H1 (cell line): ENCODE results near the gene PIK3R4. TPM values are rescaled to one million over a fixed set of nuclear protein-coding genes. Genes with fewer than 3 reads are reported as not detected.

Source experiments
- CTCF ChIA-PET: fragments of 300-600 bp; sonication (Branson Sonifier 250); formaldehyde crosslinking; loops from one replicate; lab custom pipeline; 2021; ENCODE audit not compliant: partially characterized antibody; lab: Charles Lee
- POLR2A ChIA-PET: fragments of 300-600 bp; sonication (Branson Sonifier 250); formaldehyde crosslinking; loops from one replicate; lab custom pipeline; 2021; ENCODE audit warnings: inconsistent platforms; ENCODE audit not compliant: partially characterized antibody; lab: Charles Lee
- DNase-seq, 2 experiments: peaks; one replicate each; pipeline versions ENCODE4 v3.0.0 to v3.0.0-alpha.2; 2010 to 2022; ENCODE audit warnings: low spot score in 2 of 2, low read depth in 1 of 2, mixed read lengths in 1 of 2
- FAIRE-seq: peaks from 2 replicates; lab custom pipeline; 2011; peaks lifted over from hg19 to GRCh38; lab: Jason Lieb, UNC
- H2AFZ ChIP-seq: 2 replicates; pipeline ENCODE4 v1.8.1; 2012; ENCODE audit warnings: low read length, inconsistent platforms
- H2AK5ac ChIP-seq: 2 replicates; pipeline ENCODE4 v1.6.1; 2013; ENCODE audit warnings: low read depth, low read length
- H2BK120ac ChIP-seq: replicated peaks from 2 replicates; pipeline ENCODE3; 2013; ENCODE audit warnings: low read depth, low read length, inconsistent platforms
- H2BK12ac ChIP-seq: 2 replicates; pipeline ENCODE4 v1.6.1; 2013; ENCODE audit warnings: low read depth, low read length
- H2BK15ac ChIP-seq: 2 replicates; pipeline ENCODE4 v1.6.1; 2013; ENCODE audit warnings: low read length
- H2BK20ac ChIP-seq: 2 replicates; pipeline ENCODE4 v1.6.1; 2013; ENCODE audit warnings: low read length
- H2BK5ac ChIP-seq: 2 replicates; pipeline ENCODE4 v1.6.1; 2013; ENCODE audit warnings: low read depth, low read length
- H3K14ac ChIP-seq: 2 replicates; pipeline ENCODE4 v1.6.1; 2013; ENCODE audit warnings: inconsistent platforms; ENCODE audit not compliant: insufficient read length
- H3K18ac ChIP-seq: 2 replicates; pipeline ENCODE4 v1.6.1; 2013; ENCODE audit warnings: low read length; ENCODE audit errors: extremely low read depth
- H3K23ac ChIP-seq: 2 replicates; pipeline ENCODE4 v1.6.1; 2013; ENCODE audit warnings: inconsistent platforms; ENCODE audit not compliant: insufficient read length
- H3K23me2 ChIP-seq: 2 replicates; pipeline ENCODE4 v1.6.1; 2013; ENCODE audit warnings: low read depth, low read length
- H3K27ac ChIP-seq: 2 replicates; pipeline ENCODE4 v1.6.1; 2011; ENCODE audit warnings: low read depth, low read length, inconsistent platforms
- H3K27me3 ChIP-seq, 4 experiments: replicated peaks in 1 of 4; 1 replicate in 1 of 4; 2 replicates in 3 of 4; pipeline versions ENCODE4 v1.6.1 to v1.8.1; 2011 to 2013; ENCODE audit warnings: low read length in 3 of 4, mild to moderate bottlenecking in 3 of 4, inconsistent platforms in 2 of 4, mixed read lengths in 2 of 4, moderate library complexity in 1 of 4; ENCODE audit not compliant: control insufficient read depth in 3 of 4, insufficient read depth in 3 of 4; ENCODE audit errors: extremely low read depth in 1 of 4
- H3K36me3 ChIP-seq, 4 experiments: 2 replicates each; pipeline versions ENCODE4 v1.6.1 to v1.8.1; 2011 to 2013; ENCODE audit warnings: mild to moderate bottlenecking in 4 of 4, low read length in 3 of 4, moderate library complexity in 2 of 4, control low read depth in 1 of 4, inconsistent platforms in 1 of 4; ENCODE audit not compliant: insufficient read depth in 4 of 4, control insufficient read depth in 2 of 4
- H3K4ac ChIP-seq: replicated peaks from 2 replicates; pipeline ENCODE3; 2013; ENCODE audit warnings: low read length, low read depth, mixed read lengths, inconsistent platforms; ENCODE audit not compliant: insufficient read length
- H3K4me1 ChIP-seq, 4 experiments: replicated peaks in 1 of 4; 1 replicate in 1 of 4; 2 replicates in 3 of 4; pipeline versions ENCODE4 v1.6.1 to v1.8.1; 2011 to 2013; ENCODE audit warnings: low read length in 3 of 4, inconsistent platforms in 2 of 4, mixed read lengths in 1 of 4; ENCODE audit not compliant: insufficient read depth in 4 of 4, control insufficient read depth in 3 of 4
- H3K4me2 ChIP-seq, 2 experiments: 2 replicates each; pipeline versions ENCODE4 v1.6.1 to v1.8.1; 2011 to 2013; ENCODE audit warnings: low read depth in 2 of 2, low read length in 2 of 2, control low read depth in 1 of 2, inconsistent platforms in 1 of 2, mild to moderate bottlenecking in 1 of 2; ENCODE audit not compliant: insufficient read depth in 1 of 2
- H3K4me3 ChIP-seq, 4 experiments: fragments of 200-600, 300-600 bp in 1 of 4; sonication (generic), shearing (Covaris generic), sonication (Bioruptor Twin) in 1 of 4; 2 replicates each; pipeline versions ENCODE4 v1.5.1 to v1.8.1; 2011 to 2016; ENCODE audit warnings: low read length in 4 of 4, low read depth in 3 of 4, control low read depth in 2 of 4, inconsistent platforms in 2 of 4, mild to moderate bottlenecking in 2 of 4, mixed read lengths in 1 of 4, moderate library complexity in 1 of 4; ENCODE audit not compliant: insufficient read depth in 2 of 4; ENCODE audit errors: extremely low read depth in 1 of 4
- H3K56ac ChIP-seq: replicated peaks from 2 replicates; pipeline ENCODE3; 2013; ENCODE audit warnings: low read depth, mild to moderate bottlenecking, mixed read lengths, low read length, inconsistent platforms; ENCODE audit not compliant: insufficient read length
- H3K79me1 ChIP-seq: 2 replicates; pipeline ENCODE4 v1.6.1; 2013; ENCODE audit warnings: low read depth, low read length, control low read depth
- H3K79me2 ChIP-seq, 2 experiments: 2 replicates each; pipeline versions ENCODE4 v1.6.1 to v1.8.1; 2012 to 2013; ENCODE audit warnings: low read length in 2 of 2, mild to moderate bottlenecking in 2 of 2, inconsistent platforms in 1 of 2; ENCODE audit not compliant: insufficient read depth in 2 of 2, control insufficient read depth in 1 of 2
- H3K9ac ChIP-seq, 4 experiments: replicated peaks in 1 of 4; 1 replicate in 1 of 4; 2 replicates in 3 of 4; pipeline versions ENCODE4 v1.6.1 to v1.8.1; 2011 to 2013; ENCODE audit warnings: low read depth in 3 of 4, low read length in 3 of 4, control low read depth in 2 of 4, mild to moderate bottlenecking in 2 of 4, moderate library complexity in 2 of 4, inconsistent platforms in 1 of 4; ENCODE audit errors: extremely low read depth in 1 of 4
- H3K9me3 ChIP-seq, 2 experiments: 2 replicates each; pipeline versions ENCODE4 v1.6.1 to v1.8.1; 2012 to 2013; ENCODE audit warnings: mild to moderate bottlenecking in 2 of 2, moderate library complexity in 2 of 2, control low read depth in 1 of 2, inconsistent platforms in 1 of 2, low read depth in 1 of 2, low read length in 1 of 2, mixed read lengths in 1 of 2; ENCODE audit not compliant: insufficient read depth in 2 of 2
- H4K20me1 ChIP-seq, 2 experiments: replicated peaks in 1 of 2; 2 replicates each; pipeline versions ENCODE3 to v1.8.1; 2011 to 2013; ENCODE audit warnings: inconsistent platforms in 2 of 2, low read length in 2 of 2, mild to moderate bottlenecking in 1 of 2; ENCODE audit not compliant: insufficient read depth in 2 of 2, control insufficient read depth in 1 of 2
- H4K5ac ChIP-seq: 2 replicates; pipeline ENCODE4 v1.6.1; 2013; ENCODE audit warnings: low read length, low read depth, mixed read lengths, inconsistent platforms; ENCODE audit not compliant: insufficient read length
- H4K8ac ChIP-seq: 2 replicates; pipeline ENCODE4 v1.8.0; 2013; ENCODE audit warnings: mild to moderate bottlenecking, moderate library complexity, low read length, inconsistent platforms; ENCODE audit not compliant: insufficient read depth; ENCODE audit errors: extremely low read depth
- H4K91ac ChIP-seq: replicated peaks from 2 replicates; pipeline ENCODE3; 2013; ENCODE audit warnings: low read length, mixed read lengths, inconsistent platforms; ENCODE audit not compliant: insufficient read length
- CTBP2 ChIP-seq: IDR thresholded peaks from 2 replicates; pipeline ENCODE4 v1.7.0; 2011; ENCODE audit warnings: borderline replicate concordance, mild to moderate bottlenecking, moderate library complexity, mixed read lengths, low read length; ENCODE audit not compliant: insufficient read depth, insufficient read length
- CTCF ChIP-seq, 3 experiments: IDR thresholded peaks; 1 replicate in 2 of 3; 2 replicates in 1 of 3; pipeline versions ENCODE4 v1.5.1 to v1.6.1; 2011; ENCODE audit warnings: low read length in 3 of 3, mild to moderate bottlenecking in 3 of 3, inconsistent platforms in 2 of 3, low read depth in 1 of 3, moderate library complexity in 1 of 3; ENCODE audit not compliant: insufficient read depth in 1 of 3; ENCODE audit errors: control extremely low read depth in 1 of 3
- MAFK ChIP-seq: IDR thresholded peaks from 2 replicates; pipeline ENCODE4 v1.6.1; 2012; ENCODE audit warnings: low read depth, mild to moderate bottlenecking, improper control_type of control experiment, low read length
- NANOG ChIP-seq: IDR thresholded peaks from 2 replicates; pipeline ENCODE4 v1.6.1; 2011; ENCODE audit warnings: low read length, low read depth, mild to moderate bottlenecking, inconsistent platforms; ENCODE audit not compliant: insufficient read depth, poor library complexity, severe bottlenecking
- RAD21 ChIP-seq, 2 experiments: IDR thresholded peaks in 1 of 2; conservative IDR thresholded peaks in 1 of 2; 2 replicates each; pipeline ENCODE4 v1.6.1; 2011; ENCODE audit warnings: low read depth in 2 of 2, low read length in 2 of 2, improper control_type of control experiment in 1 of 2, inconsistent platforms in 1 of 2, mild to moderate bottlenecking in 1 of 2, moderate library complexity in 1 of 2
- RFX5 ChIP-seq: IDR thresholded peaks from 2 replicates; pipeline ENCODE4 v1.6.1; 2011; ENCODE audit warnings: low read depth, low read length, improper control_type of control experiment, borderline replicate concordance
- RXRA ChIP-seq: IDR thresholded peaks from 2 replicates; pipeline ENCODE4 v1.6.1; 2011; ENCODE audit warnings: low read depth, mild to moderate bottlenecking, low read length, moderate library complexity; ENCODE audit not compliant: insufficient read depth
- SIN3A ChIP-seq, 2 experiments: IDR thresholded peaks in 1 of 2; conservative IDR thresholded peaks in 1 of 2; 2 replicates each; pipeline ENCODE4 v1.6.1; 2011 to 2012; ENCODE audit warnings: low read length in 2 of 2, improper control_type of control experiment in 1 of 2, low read depth in 1 of 2, mild to moderate bottlenecking in 1 of 2
- SIRT6 ChIP-seq: IDR thresholded peaks from one replicate; pipeline ENCODE4 v1.7.1; 2012; ENCODE audit warnings: low read length, inconsistent platforms
- TCF12 ChIP-seq: IDR thresholded peaks from 2 replicates; pipeline ENCODE4 v1.6.1; 2011; ENCODE audit warnings: low read depth, mild to moderate bottlenecking, low read length
- polyA plus RNA-seq, 7 experiments: library from polyadenylated mRNA; depleted of rRNA in 3 of 7; stranded (reverse) in 5 of 7; unstranded in 2 of 7; fragments of >200 nt in 5 of 7; fragments of 200-250 nt in 2 of 7; gene quantifications; 1 replicate in 5 of 7; 2 replicates in 1 of 7; 4 replicates in 1 of 7; pipeline versions ENCODE4 v1.2.1 to v1.2.3, GENCODE V29; 2011 to 2013; ENCODE audit warnings: missing spikeins in 2 of 7, mixed read lengths in 2 of 7
- total RNA-seq: library from RNA; stranded (reverse); fragmentation: NEBNext Ultra II Directional; extraction: Animal tissue kit (Norgen Biotek cat#: 25700); gene quantifications from 2 replicates; pipeline ENCODE4 v1.2.1, GENCODE V29; 2021

PIK3R4 gene
- total and polyA plus RNA-seq, 2 of the 8 experiments (the other 6 are each of a cell fraction or from before 2014, with no cell fraction given): 43.8 to 87.4 TPM

DNA sequence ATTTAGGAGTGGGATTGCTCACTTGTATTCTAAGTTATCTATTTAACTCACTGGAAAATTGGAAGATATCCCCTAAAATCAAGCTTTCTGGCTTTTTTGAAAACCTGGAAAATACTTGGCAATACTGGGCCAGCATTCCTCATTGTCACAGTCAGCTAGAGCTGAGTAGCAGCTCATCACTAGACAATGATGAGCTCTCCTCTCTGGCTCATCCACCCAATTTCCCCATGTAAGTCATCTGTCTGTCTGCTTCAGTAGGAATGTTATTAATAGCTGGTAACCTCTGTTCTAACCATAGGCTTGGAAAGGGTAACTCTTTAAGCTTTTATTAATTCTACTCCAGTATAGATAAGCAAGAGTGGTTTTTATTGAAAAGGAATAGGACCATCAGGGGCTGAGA lies 39.7 kb upstream of the PIK3R4 start:
- Histone ChIP-seq H3K27ac (no peak overlapping the region), H3K4me3 (no peak overlapping the region), H2BK15ac (no peak overlapping the region), H4K91ac (no peak overlapping the region), H4K5ac (no peak overlapping the region), H4K8ac (no peak overlapping the region), H3K79me2 (no peaks in the 10 kb centered on the region), H2BK120ac (no peak overlapping the region), H3K18ac (no peak overlapping the region), H2BK12ac (no peak overlapping the region), H3K9me3 (no peaks in the 10 kb centered on the region), H3K23ac (no peak overlapping the region), H3K4me1 (0 out of 7 replicates have a peak, but pooled peaks cover 0 to 2% (median 0%) of the 10 kb centered on the region in 4 experiments), H3K27me3 (peaks cover 0 to 1% (median 0%) of the 10 kb centered on the region in 4 experiments; a peak in 1 of 7 replicates), H3K56ac (no peak overlapping the region), H3K14ac (no peak overlapping the region), H3K79me1 (no peaks in the 10 kb centered on the region), H2AK5ac (no peak overlapping the region), H3K36me3 (no peaks in the 10 kb centered on the region), H3K4me2 (no peak overlapping the region), H2AFZ (no peak overlapping the region), H4K20me1 (no peaks in the 10 kb centered on the region), H3K23me2 (no peaks in the 10 kb centered on the region), H2BK20ac (no peak overlapping the region), H3K9ac (no peak overlapping the region), H3K4ac (no peak overlapping the region), H2BK5ac (no peak overlapping the region)
- POLR2A ChIA-PET: no interaction called here
- DNase-seq (no peak), FAIRE-seq (no peak)
- TF ChIP-seq RAD21 (IDR thresholded peaks at IDR 0.05 in 1 of 2, conservative IDR thresholded peaks at IDR 0.05 in 1 of 2; ENCODE audit: low read depth in 2 of 2, low read length in 2 of 2) (no peak), RFX5 (no peak), RXRA (no peak), TCF12 (no peak), SIRT6 (no peak), NANOG (no peak), CTBP2 (no peak), CTCF (IDR thresholded peaks at IDR 0.05; ENCODE audit: control extremely low read depth in 1 of 3, insufficient read depth in 1 of 3, low read depth in 1 of 3, low read length in 3 of 3) (no peak), MAFK (no peak), SIN3A (conservative IDR thresholded peaks at IDR 0.05 in 1 of 2, IDR thresholded peaks at IDR 0.05 in 1 of 2; ENCODE audit: low read depth in 1 of 2, low read length in 2 of 2) (no peak)
- CTCF ChIA-PET: interaction anchor here (0.8 to 1.1 kb wide), 3 partner anchors 9 to 28 kb away, joined by 3 read pairs; no protein-coding TSS in a partner anchor
